H1 (cell line): ENCODE measurements around the gene FKBP1B. TPM values are rescaled to one million over a fixed set of nuclear protein-coding genes. Genes with fewer than 3 reads are reported as not detected.

Experiments used
- CTCF ChIA-PET: fragments of 300-600 bp; sonication (Branson Sonifier 250); formaldehyde crosslinking; loops from one replicate; lab custom pipeline; 2021; ENCODE audit not compliant: partially characterized antibody; lab: Charles Lee
- POLR2A ChIA-PET: fragments of 300-600 bp; sonication (Branson Sonifier 250); formaldehyde crosslinking; loops from one replicate; lab custom pipeline; 2021; ENCODE audit warnings: inconsistent platforms; ENCODE audit not compliant: partially characterized antibody; lab: Charles Lee
- DNase-seq, 2 experiments: peaks; one replicate each; pipeline versions ENCODE4 v3.0.0 to v3.0.0-alpha.2; 2010 to 2022; ENCODE audit warnings: low spot score in 2 of 2, low read depth in 1 of 2, mixed read lengths in 1 of 2
- FAIRE-seq: peaks from 2 replicates; lab custom pipeline; 2011; peaks lifted over from hg19 to GRCh38; lab: Jason Lieb, UNC
- H2AFZ ChIP-seq: 2 replicates; pipeline ENCODE4 v1.8.1; 2012; ENCODE audit warnings: low read length, inconsistent platforms
- H2AK5ac ChIP-seq: 2 replicates; pipeline ENCODE4 v1.6.1; 2013; ENCODE audit warnings: low read depth, low read length
- H2BK120ac ChIP-seq: replicated peaks from 2 replicates; pipeline ENCODE3; 2013; ENCODE audit warnings: low read depth, low read length, inconsistent platforms
- H2BK12ac ChIP-seq: 2 replicates; pipeline ENCODE4 v1.6.1; 2013; ENCODE audit warnings: low read depth, low read length
- H2BK15ac ChIP-seq: 2 replicates; pipeline ENCODE4 v1.6.1; 2013; ENCODE audit warnings: low read length
- H2BK20ac ChIP-seq: 2 replicates; pipeline ENCODE4 v1.6.1; 2013; ENCODE audit warnings: low read length
- H2BK5ac ChIP-seq: 2 replicates; pipeline ENCODE4 v1.6.1; 2013; ENCODE audit warnings: low read depth, low read length
- H3K14ac ChIP-seq: 2 replicates; pipeline ENCODE4 v1.6.1; 2013; ENCODE audit warnings: inconsistent platforms; ENCODE audit not compliant: insufficient read length
- H3K18ac ChIP-seq: 2 replicates; pipeline ENCODE4 v1.6.1; 2013; ENCODE audit warnings: low read length; ENCODE audit errors: extremely low read depth
- H3K23ac ChIP-seq: 2 replicates; pipeline ENCODE4 v1.6.1; 2013; ENCODE audit warnings: inconsistent platforms; ENCODE audit not compliant: insufficient read length
- H3K23me2 ChIP-seq: 2 replicates; pipeline ENCODE4 v1.6.1; 2013; ENCODE audit warnings: low read depth, low read length
- H3K27ac ChIP-seq: 2 replicates; pipeline ENCODE4 v1.6.1; 2011; ENCODE audit warnings: low read depth, low read length, inconsistent platforms
- H3K27me3 ChIP-seq, 4 experiments: replicated peaks in 1 of 4; 1 replicate in 1 of 4; 2 replicates in 3 of 4; pipeline versions ENCODE4 v1.6.1 to v1.8.1; 2011 to 2013; ENCODE audit warnings: low read length in 3 of 4, mild to moderate bottlenecking in 3 of 4, inconsistent platforms in 2 of 4, mixed read lengths in 2 of 4, moderate library complexity in 1 of 4; ENCODE audit not compliant: control insufficient read depth in 3 of 4, insufficient read depth in 3 of 4; ENCODE audit errors: extremely low read depth in 1 of 4
- H3K36me3 ChIP-seq, 4 experiments: 2 replicates each; pipeline versions ENCODE4 v1.6.1 to v1.8.1; 2011 to 2013; ENCODE audit warnings: mild to moderate bottlenecking in 4 of 4, low read length in 3 of 4, moderate library complexity in 2 of 4, control low read depth in 1 of 4, inconsistent platforms in 1 of 4; ENCODE audit not compliant: insufficient read depth in 4 of 4, control insufficient read depth in 2 of 4
- H3K4ac ChIP-seq: replicated peaks from 2 replicates; pipeline ENCODE3; 2013; ENCODE audit warnings: low read length, low read depth, mixed read lengths, inconsistent platforms; ENCODE audit not compliant: insufficient read length
- H3K4me1 ChIP-seq, 4 experiments: replicated peaks in 1 of 4; 1 replicate in 1 of 4; 2 replicates in 3 of 4; pipeline versions ENCODE4 v1.6.1 to v1.8.1; 2011 to 2013; ENCODE audit warnings: low read length in 3 of 4, inconsistent platforms in 2 of 4, mixed read lengths in 1 of 4; ENCODE audit not compliant: insufficient read depth in 4 of 4, control insufficient read depth in 3 of 4
- H3K4me2 ChIP-seq, 2 experiments: 2 replicates each; pipeline versions ENCODE4 v1.6.1 to v1.8.1; 2011 to 2013; ENCODE audit warnings: low read depth in 2 of 2, low read length in 2 of 2, control low read depth in 1 of 2, inconsistent platforms in 1 of 2, mild to moderate bottlenecking in 1 of 2; ENCODE audit not compliant: insufficient read depth in 1 of 2
- H3K4me3 ChIP-seq, 4 experiments: fragments of 200-600, 300-600 bp in 1 of 4; sonication (generic), shearing (Covaris generic), sonication (Bioruptor Twin) in 1 of 4; 2 replicates each; pipeline versions ENCODE4 v1.5.1 to v1.8.1; 2011 to 2016; ENCODE audit warnings: low read length in 4 of 4, low read depth in 3 of 4, control low read depth in 2 of 4, inconsistent platforms in 2 of 4, mild to moderate bottlenecking in 2 of 4, mixed read lengths in 1 of 4, moderate library complexity in 1 of 4; ENCODE audit not compliant: insufficient read depth in 2 of 4; ENCODE audit errors: extremely low read depth in 1 of 4
- H3K56ac ChIP-seq: replicated peaks from 2 replicates; pipeline ENCODE3; 2013; ENCODE audit warnings: low read depth, mild to moderate bottlenecking, mixed read lengths, low read length, inconsistent platforms; ENCODE audit not compliant: insufficient read length
- H3K79me1 ChIP-seq: 2 replicates; pipeline ENCODE4 v1.6.1; 2013; ENCODE audit warnings: low read depth, low read length, control low read depth
- H3K79me2 ChIP-seq, 2 experiments: 2 replicates each; pipeline versions ENCODE4 v1.6.1 to v1.8.1; 2012 to 2013; ENCODE audit warnings: low read length in 2 of 2, mild to moderate bottlenecking in 2 of 2, inconsistent platforms in 1 of 2; ENCODE audit not compliant: insufficient read depth in 2 of 2, control insufficient read depth in 1 of 2
- H3K9ac ChIP-seq, 4 experiments: replicated peaks in 1 of 4; 1 replicate in 1 of 4; 2 replicates in 3 of 4; pipeline versions ENCODE4 v1.6.1 to v1.8.1; 2011 to 2013; ENCODE audit warnings: low read depth in 3 of 4, low read length in 3 of 4, control low read depth in 2 of 4, mild to moderate bottlenecking in 2 of 4, moderate library complexity in 2 of 4, inconsistent platforms in 1 of 4; ENCODE audit errors: extremely low read depth in 1 of 4
- H3K9me3 ChIP-seq, 2 experiments: 2 replicates each; pipeline versions ENCODE4 v1.6.1 to v1.8.1; 2012 to 2013; ENCODE audit warnings: mild to moderate bottlenecking in 2 of 2, moderate library complexity in 2 of 2, control low read depth in 1 of 2, inconsistent platforms in 1 of 2, low read depth in 1 of 2, low read length in 1 of 2, mixed read lengths in 1 of 2; ENCODE audit not compliant: insufficient read depth in 2 of 2
- H4K20me1 ChIP-seq, 2 experiments: replicated peaks in 1 of 2; 2 replicates each; pipeline versions ENCODE3 to v1.8.1; 2011 to 2013; ENCODE audit warnings: inconsistent platforms in 2 of 2, low read length in 2 of 2, mild to moderate bottlenecking in 1 of 2; ENCODE audit not compliant: insufficient read depth in 2 of 2, control insufficient read depth in 1 of 2
- H4K5ac ChIP-seq: 2 replicates; pipeline ENCODE4 v1.6.1; 2013; ENCODE audit warnings: low read length, low read depth, mixed read lengths, inconsistent platforms; ENCODE audit not compliant: insufficient read length
- H4K8ac ChIP-seq: 2 replicates; pipeline ENCODE4 v1.8.0; 2013; ENCODE audit warnings: mild to moderate bottlenecking, moderate library complexity, low read length, inconsistent platforms; ENCODE audit not compliant: insufficient read depth; ENCODE audit errors: extremely low read depth
- H4K91ac ChIP-seq: replicated peaks from 2 replicates; pipeline ENCODE3; 2013; ENCODE audit warnings: low read length, mixed read lengths, inconsistent platforms; ENCODE audit not compliant: insufficient read length
- BACH1 ChIP-seq: IDR thresholded peaks from 2 replicates; pipeline ENCODE4 v1.6.1; 2012; ENCODE audit warnings: low read length, improper control_type of control experiment
- CHD1 ChIP-seq: IDR thresholded peaks from 2 replicates; pipeline ENCODE4 v1.6.1; 2012; ENCODE audit warnings: low read depth, low read length, improper control_type of control experiment
- FOSL1 ChIP-seq: IDR thresholded peaks from 2 replicates; pipeline ENCODE4 v1.6.1; 2011; ENCODE audit warnings: mild to moderate bottlenecking, low read depth, low read length, moderate library complexity; ENCODE audit not compliant: insufficient read depth
- KDM4A ChIP-seq: IDR thresholded peaks from one replicate; pipeline ENCODE4 v1.7.1; 2012; ENCODE audit warnings: low read depth, mild to moderate bottlenecking, moderate library complexity, low read length, inconsistent platforms; ENCODE audit not compliant: severe bottlenecking
- KDM5A ChIP-seq: fragments of 200-600 bp; IDR thresholded peaks from 2 replicates; pipeline ENCODE4 v1.7.1; 2012; ENCODE audit warnings: mild to moderate bottlenecking, low read length, inconsistent platforms, mixed read lengths
- MAX ChIP-seq: IDR thresholded peaks from 2 replicates; pipeline ENCODE4 v1.6.1; 2012; ENCODE audit warnings: inconsistent platforms
- POLR2A ChIP-seq, 2 experiments: IDR thresholded peaks; 1 replicate in 1 of 2; 2 replicates in 1 of 2; pipeline ENCODE4 v1.6.1; 2011; ENCODE audit warnings: low read depth in 2 of 2, low read length in 2 of 2, mild to moderate bottlenecking in 2 of 2; ENCODE audit errors: control extremely low read depth in 1 of 2
- POLR2AphosphoS5 ChIP-seq: IDR thresholded peaks from 2 replicates; pipeline ENCODE4 v1.6.1; 2011; ENCODE audit warnings: low read depth, low read length
- RAD21 ChIP-seq, 2 experiments: IDR thresholded peaks in 1 of 2; conservative IDR thresholded peaks in 1 of 2; 2 replicates each; pipeline ENCODE4 v1.6.1; 2011; ENCODE audit warnings: low read depth in 2 of 2, low read length in 2 of 2, improper control_type of control experiment in 1 of 2, inconsistent platforms in 1 of 2, mild to moderate bottlenecking in 1 of 2, moderate library complexity in 1 of 2
- SIN3A ChIP-seq, 2 experiments: IDR thresholded peaks in 1 of 2; conservative IDR thresholded peaks in 1 of 2; 2 replicates each; pipeline ENCODE4 v1.6.1; 2011 to 2012; ENCODE audit warnings: low read length in 2 of 2, improper control_type of control experiment in 1 of 2, low read depth in 1 of 2, mild to moderate bottlenecking in 1 of 2
- SIRT6 ChIP-seq: IDR thresholded peaks from one replicate; pipeline ENCODE4 v1.7.1; 2012; ENCODE audit warnings: low read length, inconsistent platforms
- SIX5 ChIP-seq: IDR thresholded peaks from 2 replicates; pipeline ENCODE4 v1.6.1; 2011; ENCODE audit warnings: mild to moderate bottlenecking, low read depth, low read length
- SP1 ChIP-seq: IDR thresholded peaks from 2 replicates; pipeline ENCODE4 v1.6.1; 2011; ENCODE audit warnings: low read depth, low read length
- SUZ12 ChIP-seq: fragments of 200-600 bp; sonication (generic); IDR thresholded peaks from 2 replicates; pipeline ENCODE4 v1.6.1; 2012; ENCODE audit warnings: mild to moderate bottlenecking, inconsistent platforms, low read length, moderate library complexity, mixed read lengths
- WGBS, 2 experiments: shearing (Covaris generic) in 1 of 2; methylation state at CpG; one replicate each; pipeline versions ENCODE4 v1.1.6 to v1.1.7; 2013 to 2015; ENCODE audit warnings: low lambda C conversion rate in 2 of 2, mixed read lengths in 2 of 2, inconsistent platforms in 1 of 2, low coverage in 1 of 2, missing lambda C conversion rate in 1 of 2; ENCODE audit not compliant: insufficient replicate concordance in 2 of 2, insufficient coverage in 1 of 2, insufficient read length in 1 of 2; ENCODE audit errors: extremely low coverage in 1 of 2, missing lambda C conversion rate in 1 of 2; 5-methylcytosine and 5-hydroxymethylcytosine counted together
- polyA plus RNA-seq, 7 experiments: library from polyadenylated mRNA; depleted of rRNA in 3 of 7; stranded (reverse) in 5 of 7; unstranded in 2 of 7; fragments of >200 nt in 5 of 7; fragments of 200-250 nt in 2 of 7; gene quantifications; 1 replicate in 5 of 7; 2 replicates in 1 of 7; 4 replicates in 1 of 7; pipeline versions ENCODE4 v1.2.1 to v1.2.3, GENCODE V29; 2011 to 2013; ENCODE audit warnings: missing spikeins in 2 of 7, mixed read lengths in 2 of 7
- total RNA-seq: library from RNA; stranded (reverse); fragmentation: NEBNext Ultra II Directional; extraction: Animal tissue kit (Norgen Biotek cat#: 25700); gene quantifications from 2 replicates; pipeline ENCODE4 v1.2.1, GENCODE V29; 2021

The FKBP1B gene
- total and polyA plus RNA-seq, 2 of the 8 experiments (the other 6 are each of a cell fraction or from before 2014, with no cell fraction given): 50.8 to 151 TPM

GRCh38 chr2:24051833-24052232 lies 2.3 kb downstream of the FKBP1B start:
- Histone ChIP-seq H3K79me1 (no peaks in the 10 kb centered on the region), H3K36me3 (peaks cover 0 to 8% (median 0%) of the 10 kb centered on the region in 4 experiments; a peak in 1 of 8 replicates), H2BK20ac (no peak overlapping the region), H2AK5ac (no peak overlapping the region), H3K9me3 (no peaks in the 10 kb centered on the region), H4K20me1 (peaks cover 2 to 4% of the 10 kb centered on the region in 2 experiments), H4K8ac (no peak overlapping the region), H3K23ac (no peak overlapping the region), H3K4me3 (no peak overlapping the region), H3K4ac (no peak overlapping the region), H4K5ac (no peak overlapping the region), H2BK5ac (no peak overlapping the region), H3K27me3 (no peaks in the 10 kb centered on the region), H2BK120ac (no peak overlapping the region), H3K18ac (no peak overlapping the region), H3K27ac (no peak overlapping the region), H3K79me2 (peaks cover 0 to 7% of the 10 kb centered on the region in 2 experiments; a peak in 2 of 4 replicates), H2BK12ac (no peak overlapping the region), H2BK15ac (no peak overlapping the region), H4K91ac (no peak overlapping the region), H3K4me1 (peaks cover 4 to 12% (median 5%) of the 10 kb centered on the region in 4 experiments; a peak in 5 of 7 replicates), H3K14ac (no peak overlapping the region), H3K4me2 (no peak overlapping the region), H3K23me2 (peaks cover 4% of the 10 kb centered on the region; the same call in 1 of the 2 replicates), H3K56ac (no peak overlapping the region), H2AFZ (no peak overlapping the region), H3K9ac (no peak overlapping the region)
- FAIRE-seq: no peak
- POLR2A ChIA-PET: interaction anchor here (0.7 to 2.0 kb wide), 6 partner anchors 15 to 42 kb away, joined by 3 to 9 read pairs (median 4); partner anchors contain the start of genes MFSD2B and SF3B6
- 91% methylated on average over 8 of the region's 8 CpGs; no CpG with 5 or more reads in 1 of the 2 experiments for WGBS, 2 experiments
- no peak for DNase-seq
- CTCF ChIA-PET: interaction anchor here (1.2 to 3.9 kb wide), 3 partner anchors 9 to 25 kb away, joined by 5 to 27 read pairs (median 7); no protein-coding TSS in a partner anchor
- no peak for TF ChIP-seq MAX
- TF ChIP-seq POLR2AphosphoS5: no peak
- no peak for TF ChIP-seq BACH1
- no peak for TF ChIP-seq SUZ12
- no peak for TF ChIP-seq SIRT6
- TF ChIP-seq SIN3A (conservative IDR thresholded peaks at IDR 0.05 in 1 of 2, IDR thresholded peaks at IDR 0.05 in 1 of 2; ENCODE audit: low read depth in 1 of 2, low read length in 2 of 2): no peak
- no peak for TF ChIP-seq SP1
- no peak for TF ChIP-seq CHD1
- no peak for TF ChIP-seq FOSL1
- TF ChIP-seq POLR2A (IDR thresholded peaks at IDR 0.05; ENCODE audit: control extremely low read depth in 1 of 2, low read depth in 2 of 2, low read length in 2 of 2): no peak
- no peak for TF ChIP-seq SIX5
- TF ChIP-seq KDM5A: no peak
- TF ChIP-seq KDM4A: no peak
- no peak for TF ChIP-seq RAD21 (IDR thresholded peaks at IDR 0.05 in 1 of 2, conservative IDR thresholded peaks at IDR 0.05 in 1 of 2; ENCODE audit: low read depth in 2 of 2, low read length in 2 of 2)
